ENCODE results near the gene HRNR. TPM values are rescaled to one million over a fixed set of nuclear protein-coding genes. Genes with fewer than 3 reads are reported as not detected.

The HRNR gene
- total RNA-seq, 2 donors from 2014 or later: not detected

DNA sequence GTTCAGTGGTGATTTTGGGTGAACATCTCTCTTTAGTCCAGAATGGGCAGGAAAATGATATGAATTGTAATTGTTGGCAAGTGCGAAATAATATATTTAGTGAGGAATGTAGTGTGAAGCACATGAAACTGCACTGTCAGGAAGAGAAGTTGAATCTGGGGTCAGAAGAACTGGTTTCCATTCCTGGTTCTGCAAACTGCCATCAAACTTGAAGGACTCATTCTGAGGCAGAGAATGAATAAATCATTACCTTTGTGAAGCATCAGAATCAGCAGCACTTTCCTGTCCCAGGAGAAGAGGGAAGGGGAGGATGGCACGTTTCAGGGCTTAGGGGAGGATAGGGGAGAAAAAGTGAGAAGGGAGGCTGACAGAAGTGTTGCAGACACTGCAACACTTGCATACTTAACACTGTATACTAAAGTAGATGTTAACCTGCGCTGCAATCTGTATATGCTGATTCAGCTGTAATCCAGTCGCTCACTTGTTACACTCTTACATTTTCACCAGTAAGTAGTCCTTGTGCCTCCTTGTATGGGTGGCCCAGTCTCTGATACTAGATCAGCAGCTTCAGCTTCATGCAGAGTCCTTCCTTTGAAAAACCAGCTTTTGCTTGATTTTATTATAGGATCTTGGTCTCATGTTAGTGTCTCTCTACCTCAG is 54.5 kb downstream of the HRNR start:
- intact Hi-C loops (cut with DNase I): no loop called here
- Histone ChIP-seq H3K4me3 (no peak overlapping the region), H3K9me3 (no peaks in the 10 kb centered on the region), H3K27me3 (no peaks in the 10 kb centered on the region), H3K36me3 (replicated peaks in 1 of 2; ENCODE audit: insufficient read depth in 1 of 2, low read depth in 2 of 2) (no peaks in the 10 kb centered on the region), H3K4me1 (peaks cover 4% of the 10 kb centered on the region), H3K27ac (no peak overlapping the region)
- no peak for ATAC-seq
- WGBS, 2 donors: 76 to 78% methylated on average over 4 of the region's 4 CpGs
- DNase-seq: no peak
- TF ChIP-seq, protein P1, sequence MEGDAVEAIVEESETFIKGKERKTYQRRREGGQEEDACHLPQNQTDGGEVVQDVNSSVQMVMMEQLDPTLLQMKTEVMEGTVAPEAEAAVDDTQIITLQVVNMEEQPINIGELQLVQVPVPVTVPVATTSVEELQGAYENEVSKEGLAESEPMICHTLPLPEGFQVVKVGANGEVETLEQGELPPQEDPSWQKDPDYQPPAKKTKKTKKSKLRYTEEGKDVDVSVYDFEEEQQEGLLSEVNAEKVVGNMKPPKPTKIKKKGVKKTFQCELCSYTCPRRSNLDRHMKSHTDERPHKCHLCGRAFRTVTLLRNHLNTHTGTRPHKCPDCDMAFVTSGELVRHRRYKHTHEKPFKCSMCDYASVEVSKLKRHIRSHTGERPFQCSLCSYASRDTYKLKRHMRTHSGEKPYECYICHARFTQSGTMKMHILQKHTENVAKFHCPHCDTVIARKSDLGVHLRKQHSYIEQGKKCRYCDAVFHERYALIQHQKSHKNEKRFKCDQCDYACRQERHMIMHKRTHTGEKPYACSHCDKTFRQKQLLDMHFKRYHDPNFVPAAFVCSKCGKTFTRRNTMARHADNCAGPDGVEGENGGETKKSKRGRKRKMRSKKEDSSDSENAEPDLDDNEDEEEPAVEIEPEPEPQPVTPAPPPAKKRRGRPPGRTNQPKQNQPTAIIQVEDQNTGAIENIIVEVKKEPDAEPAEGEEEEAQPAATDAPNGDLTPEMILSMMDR (IDR thresholded peaks at IDR 0.05): no peak
- no peak for TF ChIP-seq POLR2A (IDR thresholded peaks at IDR 0.05)

DNA sequence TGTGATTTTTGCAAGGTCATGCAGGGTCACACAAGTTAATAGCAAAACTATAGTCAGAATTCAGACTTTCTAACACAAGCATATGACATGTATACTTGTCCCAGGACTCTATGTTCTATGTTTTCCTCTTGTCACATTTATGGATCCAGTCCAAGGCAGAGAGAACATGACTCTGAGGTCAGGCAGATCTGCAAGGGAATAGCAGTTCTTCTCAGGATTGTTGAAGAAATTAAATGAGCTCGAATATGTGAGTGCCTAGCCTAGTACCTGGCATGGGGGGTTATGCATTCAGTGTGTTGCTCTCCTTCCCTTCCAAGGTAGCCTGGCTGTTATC is 55.5 kb downstream of the HRNR start:
- DNase-seq: no peak
- peak; percentile 41 for ATAC-seq
- peaks cover 4% of the 10 kb centered on the region for H3K4me1 ChIP-seq
- no peaks in the 10 kb centered on the region for H3K27me3 ChIP-seq
- 27 to 38% methylated on average over 1 of the region's 1 CpG for WGBS, 2 donors
- intact Hi-C loops (cut with DNase I): no loop called here
- TF ChIP-seq POLR2A (IDR thresholded peaks at IDR 0.05): no peak
- TF ChIP-seq, protein P1 (IDR thresholded peaks at IDR 0.05): no peak
- no peak overlapping the region for H3K27ac ChIP-seq
- no peaks in the 10 kb centered on the region for H3K9me3 ChIP-seq
- H3K4me3 ChIP-seq: no peak overlapping the region
- H3K36me3 ChIP-seq (replicated peaks in 1 of 2; ENCODE audit: insufficient read depth in 1 of 2, low read depth in 2 of 2): no peaks in the 10 kb centered on the region

DNA sequence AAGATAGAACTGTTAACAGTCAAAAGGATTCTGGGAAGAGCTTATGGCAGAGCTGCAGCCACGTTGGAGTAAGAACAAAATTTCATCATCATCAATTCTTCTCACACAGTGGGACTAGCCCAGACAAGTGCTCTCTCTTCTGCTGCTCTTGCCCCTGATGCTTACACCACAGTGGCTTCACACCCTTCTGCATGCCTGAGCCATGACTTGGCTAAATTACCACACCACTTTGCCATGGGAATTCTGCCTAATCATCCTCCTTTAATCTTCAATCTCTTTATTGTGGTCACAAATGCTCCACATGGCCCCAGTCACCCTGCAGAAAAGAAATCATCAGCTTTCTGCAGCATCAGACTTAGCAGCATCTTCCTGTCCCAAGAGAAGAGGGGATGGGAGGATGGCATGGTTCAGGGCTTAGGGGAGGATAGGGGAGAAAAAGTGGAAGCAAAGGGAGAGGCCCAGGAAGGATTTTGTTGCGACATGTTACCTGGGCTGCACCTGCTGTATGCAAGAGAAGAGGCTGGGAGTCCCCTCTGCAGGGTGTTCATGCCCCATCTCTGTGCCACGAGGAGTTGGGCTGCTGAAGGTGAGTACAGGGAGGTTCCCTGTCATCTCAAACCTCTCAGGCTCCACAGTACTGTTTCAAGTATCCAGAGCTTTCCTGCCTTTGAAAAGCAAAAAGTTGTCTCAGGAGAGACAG is 56.0 kb downstream of the HRNR start:
- intact Hi-C loops (cut with DNase I): no loop called here
- no peaks in the 10 kb centered on the region for H3K27me3 ChIP-seq
- ATAC-seq: no peak
- H3K4me3 ChIP-seq: no peak overlapping the region
- H3K4me1 ChIP-seq: peaks cover 4% of the 10 kb centered on the region
- peak in 1 of 4 donors; percentile 14 for DNase-seq
- no peaks in the 10 kb centered on the region for H3K9me3 ChIP-seq
- H3K36me3 ChIP-seq (replicated peaks in 1 of 2; ENCODE audit: insufficient read depth in 1 of 2, low read depth in 2 of 2): no peaks in the 10 kb centered on the region
- TF ChIP-seq POLR2A (IDR thresholded peaks at IDR 0.05): no peak
- TF ChIP-seq, protein P1 (IDR thresholded peaks at IDR 0.05): no peak
- H3K27ac ChIP-seq: no peak overlapping the region
- WGBS, 2 donors: 52% methylated on average over 3 of the region's 3 CpGs

DNA sequence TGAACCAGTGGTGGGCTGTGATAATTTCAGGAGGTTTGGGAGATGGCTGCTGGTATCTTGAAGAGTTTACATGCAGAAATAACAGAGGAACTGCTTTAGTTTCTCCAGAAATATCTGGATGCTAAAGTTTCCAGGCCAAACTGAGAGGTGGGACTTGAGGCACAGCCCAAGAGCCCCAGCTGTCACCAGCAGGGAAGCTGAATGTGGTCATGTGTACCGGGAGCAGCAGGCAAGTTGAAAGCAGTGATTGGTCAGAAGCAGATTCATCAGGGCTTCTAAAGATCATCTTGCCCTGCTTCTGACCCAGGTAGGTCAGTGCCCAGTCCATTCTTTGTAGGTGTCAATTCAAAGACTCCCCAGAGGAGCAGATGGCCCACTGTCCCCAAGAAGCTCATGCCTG is 57.0 kb downstream of the HRNR start:
- ATAC-seq (no peak), DNase-seq (no peak)
- Histone ChIP-seq H3K4me1 (peaks cover 4% of the 10 kb centered on the region), H3K4me3 (no peak overlapping the region), H3K9me3 (no peaks in the 10 kb centered on the region), H3K27me3 (no peaks in the 10 kb centered on the region), H3K36me3 (replicated peaks in 1 of 2; ENCODE audit: insufficient read depth in 1 of 2, low read depth in 2 of 2) (no peaks in the 10 kb centered on the region), H3K27ac (no peak overlapping the region)
- 29 to 46% methylated on average over 1 of the region's 1 CpG for WGBS, 2 donors
- TF ChIP-seq, protein P1 (IDR thresholded peaks at IDR 0.05): no peak
- no peak for TF ChIP-seq POLR2A (IDR thresholded peaks at IDR 0.05)
- intact Hi-C loops (cut with DNase I): no loop called here

Measured in body of pancreas (tissue), 4 donors.